ENCODE measurements around the gene NLRP1.

The NLRP1 gene

DNA sequence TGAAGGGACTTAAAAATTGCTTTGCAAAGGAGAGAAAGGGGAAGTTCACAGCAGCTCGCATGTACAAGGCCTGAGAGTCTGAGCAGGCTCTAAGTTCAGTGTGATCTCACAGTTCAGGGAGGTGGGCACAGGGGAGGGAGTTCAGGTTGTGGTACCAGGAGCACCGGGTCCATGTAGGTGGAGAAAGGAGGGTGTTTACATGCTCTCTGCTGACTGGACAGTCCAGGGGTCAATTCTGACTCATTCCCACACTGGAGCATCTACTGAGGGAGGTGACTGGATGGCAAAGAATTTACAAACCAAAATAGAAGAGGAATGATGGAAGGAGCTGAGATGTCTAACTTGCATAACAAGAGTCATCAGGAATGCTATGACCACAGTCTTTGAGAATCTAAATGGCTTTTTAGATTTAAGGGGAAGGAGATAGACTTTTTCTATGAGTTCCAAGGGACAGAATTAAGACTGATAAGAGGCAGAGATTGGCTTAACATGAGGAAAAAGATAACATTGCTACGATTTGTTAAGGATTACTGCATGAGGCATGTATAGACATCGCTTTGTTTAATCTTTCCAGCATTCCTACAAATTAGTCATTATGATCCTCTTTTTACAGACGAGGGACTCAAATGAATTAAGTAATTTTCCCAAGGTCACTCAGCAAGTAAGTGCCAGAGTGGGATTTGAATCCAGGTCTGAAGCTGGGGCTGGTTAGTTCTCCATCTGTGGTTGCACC is 68.1 kb downstream of the NLRP1 start:
- DNase-seq (ENCODE audit: low read depth), result no peak

DNA sequence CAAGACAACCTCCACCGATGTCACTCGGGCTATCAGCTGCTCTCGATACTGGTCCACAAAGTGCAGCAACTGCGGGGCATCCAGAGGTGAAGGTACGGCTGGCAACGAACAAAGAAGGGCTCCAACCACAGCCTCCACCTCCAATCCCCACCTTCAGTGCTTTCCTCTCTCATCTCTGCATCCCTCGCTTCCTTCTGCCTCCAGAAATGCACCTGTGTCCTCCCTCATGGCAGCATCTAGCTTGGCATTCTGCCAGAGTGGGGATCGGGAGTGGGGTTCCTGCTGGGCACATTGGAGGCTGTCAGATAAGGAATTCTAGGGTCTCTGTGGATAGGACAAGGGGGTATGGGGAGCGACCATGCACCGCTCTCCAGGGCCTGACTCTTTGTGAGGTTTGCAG is 69.3 kb downstream of the NLRP1 start:
- no peak for DNase-seq (ENCODE audit: low read depth)

DNA sequence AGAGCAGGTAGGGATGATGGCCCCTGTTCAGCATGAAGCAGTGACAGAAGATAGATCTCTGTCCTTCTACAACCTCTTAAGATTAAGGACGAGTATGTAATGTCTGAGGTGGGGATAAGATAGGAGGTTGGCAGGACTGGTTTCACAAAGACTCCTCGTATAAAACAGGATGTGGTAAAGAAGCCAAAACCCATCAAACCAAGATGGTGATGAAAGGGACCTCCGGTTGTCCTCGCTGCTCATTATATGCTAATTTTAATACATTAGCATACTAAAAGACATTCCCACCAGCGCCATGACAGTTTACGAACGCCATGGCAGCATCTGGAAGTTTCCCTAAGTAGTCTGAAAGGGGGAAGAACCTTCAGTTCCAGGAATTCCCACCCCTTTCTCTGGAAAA is 70.7 kb downstream of the NLRP1 start:
- DNase-seq (ENCODE audit: low read depth), result no peak

DNA sequence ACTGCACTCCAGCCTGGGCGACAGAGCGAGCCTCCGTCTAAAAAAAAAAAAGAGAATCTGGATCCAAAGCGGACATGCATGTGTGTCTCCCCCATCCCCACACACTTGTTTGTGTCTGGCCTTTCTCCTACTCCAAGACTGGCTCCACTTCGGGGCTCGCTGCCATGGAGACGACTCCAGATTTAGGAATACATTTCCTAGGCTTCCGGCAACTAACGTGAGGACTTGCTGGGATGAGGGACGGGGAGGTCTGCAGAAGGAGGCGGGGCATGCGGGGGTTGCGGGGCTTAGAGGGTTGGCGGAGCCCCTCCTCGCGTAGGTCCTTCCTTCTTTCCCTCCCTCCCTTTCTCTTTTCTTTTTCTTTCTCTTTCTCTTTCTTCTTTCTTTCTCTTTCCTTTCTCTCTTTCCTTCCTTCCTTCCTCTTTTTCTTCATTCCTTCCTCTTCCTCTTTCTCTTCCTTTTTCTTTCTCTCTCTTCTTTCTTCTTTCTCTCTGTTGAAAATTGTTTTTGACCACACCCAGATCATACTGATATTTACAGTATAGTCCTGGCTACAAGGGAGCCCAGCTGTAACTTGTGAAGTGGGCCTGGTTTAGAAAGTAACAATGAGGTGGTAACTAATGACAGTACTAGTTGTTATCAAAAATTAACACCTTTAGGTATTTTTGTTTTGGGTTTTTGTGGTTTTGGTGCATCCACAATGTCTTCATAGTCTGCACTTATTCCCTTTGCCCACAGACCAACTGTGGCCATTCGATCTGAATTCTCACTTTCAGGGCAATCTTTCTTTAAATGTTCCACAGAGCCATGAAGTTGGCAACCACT is 72.7 kb downstream of the NLRP1 start:
- DNase-seq (ENCODE audit: low read depth), result no peak

DNA sequence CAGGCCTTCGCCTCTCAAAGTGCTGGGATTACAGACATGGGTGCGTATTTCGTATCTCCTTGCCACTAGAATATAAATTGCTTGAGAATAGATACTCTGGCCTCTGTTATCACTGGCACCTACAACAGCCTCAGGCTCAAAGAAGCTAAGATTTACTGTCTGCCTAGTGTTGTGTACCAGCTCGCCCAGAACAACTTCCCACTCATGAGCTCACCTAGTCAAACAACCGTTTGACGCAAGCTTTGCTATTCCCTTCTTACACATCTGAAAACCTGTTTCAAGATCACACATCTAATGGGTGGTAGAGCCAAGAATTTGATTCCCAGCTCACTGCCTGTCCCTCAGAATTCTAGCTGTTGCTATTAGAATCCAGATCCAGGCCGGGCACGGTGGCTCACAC is 73.5 kb downstream of the NLRP1 start:
- DNase-seq (ENCODE audit: low read depth), result no peak

DNA sequence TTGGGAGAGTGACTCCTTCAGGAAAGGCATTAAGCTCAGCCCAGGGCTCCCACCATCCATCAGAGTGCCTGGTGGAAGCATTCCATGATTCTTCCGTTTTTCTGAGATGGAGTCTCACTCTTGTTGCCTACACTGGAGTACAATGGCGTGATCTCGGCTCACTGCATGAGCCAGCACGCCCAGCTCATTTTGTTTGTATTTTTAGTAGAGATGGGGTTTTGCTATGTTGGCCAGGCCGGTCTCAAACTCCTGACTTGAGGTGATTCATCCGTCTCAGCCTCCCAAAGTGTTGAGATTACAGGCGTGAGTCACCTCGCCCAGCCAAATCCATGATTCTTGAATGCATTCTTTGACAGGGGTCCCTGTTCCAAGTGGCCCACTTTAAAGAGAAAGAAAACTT is 74.8 kb downstream of the NLRP1 start:
- DNase-seq (ENCODE audit: low read depth), result no peak

DNA sequence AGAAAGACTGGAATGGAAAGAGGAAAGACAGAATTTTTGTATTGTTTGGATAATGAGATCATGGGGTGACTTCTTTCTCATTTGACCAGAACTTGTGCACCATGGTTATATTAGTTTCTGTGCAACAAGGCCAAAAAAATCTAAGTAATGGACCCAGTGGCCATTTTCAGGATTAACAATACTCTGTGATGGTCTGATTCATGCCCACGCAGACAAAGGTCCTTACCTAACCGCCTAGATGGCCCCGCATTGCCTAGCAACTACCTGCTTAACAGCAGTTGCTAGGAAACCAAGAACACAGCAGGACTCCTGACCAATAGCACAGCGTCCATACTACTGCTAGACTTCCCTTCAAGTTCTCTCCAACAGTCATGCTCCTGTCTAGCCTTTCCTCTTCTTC is 75.5 kb downstream of the NLRP1 start:
- DNase-seq (ENCODE audit: low read depth), result no peak

DNA sequence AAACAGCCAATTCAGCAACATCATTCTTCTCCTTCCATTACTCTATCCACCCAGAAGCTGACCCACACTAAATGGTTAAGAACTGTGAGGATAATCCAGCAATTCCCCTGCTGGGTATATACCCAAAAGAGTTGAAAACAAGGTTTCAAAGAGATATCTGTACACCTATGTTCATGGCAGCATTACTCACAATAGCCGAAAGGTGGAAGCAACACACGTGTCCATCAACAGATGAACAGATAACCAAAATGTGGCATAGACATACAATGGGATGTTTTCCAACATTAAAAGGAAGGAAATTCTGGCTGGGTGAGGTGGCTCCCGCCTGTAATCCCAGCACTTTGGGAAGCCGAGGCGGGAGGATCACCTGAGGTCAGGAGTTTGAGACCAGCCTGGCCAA is 78.0 kb downstream of the NLRP1 start:
- DNase-seq (ENCODE audit: low read depth), result no peak

DNA sequence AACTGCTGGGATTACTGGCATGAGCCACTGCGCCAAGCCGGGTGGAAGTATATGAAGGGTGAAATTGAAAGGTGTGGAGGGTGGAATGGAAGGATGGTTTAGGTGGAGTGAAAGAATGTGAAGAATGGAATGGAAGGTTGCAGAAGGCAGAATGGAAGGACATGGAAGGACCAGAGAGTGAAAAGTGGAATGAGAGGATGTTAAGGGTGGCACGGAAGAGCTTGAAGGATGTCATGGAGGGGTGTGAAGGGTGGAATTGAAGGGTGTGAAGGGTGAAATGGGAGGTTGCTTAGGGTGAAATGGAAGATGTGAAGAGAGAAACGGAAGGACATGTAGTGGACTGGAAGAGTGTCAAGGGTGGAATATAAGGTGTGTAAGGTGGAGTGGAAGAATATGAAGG is 81.8 kb downstream of the NLRP1 start:
- no peak for DNase-seq (ENCODE audit: low read depth)

DNA sequence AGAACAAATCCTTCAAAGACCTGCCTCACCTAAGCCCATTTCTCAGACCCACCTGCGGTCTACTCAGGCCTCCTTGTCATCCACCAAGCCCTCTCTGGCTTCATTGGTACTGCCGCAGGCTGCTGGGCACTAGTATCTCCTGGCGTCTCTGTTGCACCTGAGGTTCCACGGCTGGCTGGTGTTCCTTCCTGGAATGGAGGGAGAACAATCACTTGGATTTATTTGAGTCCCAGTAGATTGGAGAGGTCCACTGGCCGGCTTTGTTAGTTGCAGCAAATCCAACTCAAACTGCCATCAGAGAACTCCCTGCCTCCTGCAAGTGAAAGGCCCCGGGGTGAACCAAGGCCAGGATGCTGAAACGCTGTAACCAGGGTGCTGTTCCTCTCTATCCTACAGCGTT is 82.6 kb downstream of the NLRP1 start:
- DNase-seq (ENCODE audit: low read depth), result no peak

DNA sequence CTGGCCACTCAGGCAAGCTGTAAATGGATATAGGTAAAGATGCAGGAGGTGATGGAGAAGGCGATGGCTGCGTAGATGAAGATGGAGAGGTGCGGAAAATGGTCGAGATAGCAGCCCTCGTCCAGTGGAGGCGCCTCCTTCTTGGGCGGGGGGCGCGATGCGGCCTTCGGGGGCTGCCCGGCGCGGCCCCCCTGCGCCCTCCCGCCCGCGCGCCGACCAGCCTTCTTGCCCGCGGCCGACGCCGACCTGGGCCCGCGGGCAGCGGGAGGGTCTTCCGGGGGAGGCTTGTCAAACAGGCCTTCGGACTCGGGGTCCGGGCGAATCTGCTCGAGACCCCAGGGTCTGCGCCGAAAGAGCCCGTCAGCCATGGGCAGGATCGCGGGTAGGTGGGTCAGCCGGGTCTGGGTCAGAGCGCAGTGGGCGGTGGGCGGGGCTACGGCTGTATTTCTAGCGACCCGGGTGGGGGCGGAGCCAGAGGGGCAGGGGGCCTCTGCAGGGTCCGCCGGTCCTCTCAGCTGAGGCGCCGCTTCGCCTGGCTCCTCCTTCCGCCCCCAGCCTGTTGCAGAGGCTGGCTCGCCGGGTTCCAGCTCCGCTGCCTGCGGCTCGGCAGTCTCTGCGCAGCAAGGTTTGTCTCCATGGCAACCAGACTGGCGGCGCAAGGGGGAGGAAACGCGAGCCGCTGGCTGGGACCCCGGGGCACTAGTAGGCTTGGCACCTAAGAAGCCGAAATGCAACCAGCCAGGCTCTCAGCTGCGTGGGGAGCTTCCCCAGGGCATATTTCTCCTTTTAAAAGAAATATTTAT is 83.5 kb downstream of the NLRP1 start:
- peak; percentile 60 for DNase-seq (ENCODE audit: low read depth)

DNA sequence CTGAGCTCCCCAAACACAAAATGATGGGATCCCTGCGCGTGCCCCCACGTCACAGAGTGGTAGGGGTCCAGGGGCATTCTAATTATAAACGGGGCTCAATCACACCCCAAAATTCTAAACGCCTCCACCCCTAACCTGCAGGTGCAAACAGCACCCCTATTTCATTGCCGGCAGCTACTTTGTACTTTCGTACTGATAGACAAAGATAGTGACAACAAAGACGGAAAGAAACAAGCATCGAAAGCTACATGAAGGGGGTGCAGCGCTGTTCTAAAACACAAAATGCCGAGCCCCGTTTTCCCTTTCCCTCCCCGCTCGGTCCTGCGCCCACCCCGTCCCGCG is 84.1 kb downstream of the NLRP1 start:
- DNase-seq (ENCODE audit: low read depth), result no peak

DNA sequence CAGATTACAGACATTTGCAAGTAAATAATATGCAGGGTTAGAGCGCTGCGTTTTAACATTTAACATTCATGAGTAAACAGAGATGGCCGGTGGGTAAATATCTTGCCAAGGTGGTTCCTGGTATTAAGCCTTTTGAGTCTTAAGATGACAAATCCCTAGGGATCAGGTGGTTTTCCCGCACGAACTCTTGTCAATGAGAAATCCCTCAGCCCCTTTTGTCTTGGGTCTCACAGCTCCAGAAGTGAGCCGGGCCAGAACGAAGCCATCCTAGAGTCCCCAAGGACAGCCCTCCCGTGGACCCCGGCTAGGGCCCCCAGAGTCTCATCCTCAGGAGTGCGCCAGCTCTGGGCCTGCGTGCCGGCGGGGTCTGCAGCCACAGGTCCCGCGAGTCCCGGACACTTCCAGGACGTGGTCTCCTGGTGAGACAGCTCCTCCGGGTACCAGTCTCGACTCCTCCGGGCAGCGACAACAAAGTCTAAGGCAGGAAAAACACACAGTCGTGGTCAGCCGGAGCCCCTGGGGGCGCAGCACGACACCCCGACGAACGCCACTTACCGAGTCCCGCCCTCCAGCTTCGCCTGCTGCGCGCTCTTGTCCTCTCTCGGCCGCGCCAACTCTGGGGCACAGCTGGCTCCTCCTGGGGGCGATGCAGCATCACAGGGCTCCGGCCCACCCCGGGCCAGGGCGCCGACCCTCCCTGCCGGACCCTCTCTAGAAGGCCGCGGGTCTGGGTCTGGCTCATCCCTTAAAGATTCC is 84.7 kb downstream of the NLRP1 start:
- no peak for DNase-seq (ENCODE audit: low read depth)

DNA sequence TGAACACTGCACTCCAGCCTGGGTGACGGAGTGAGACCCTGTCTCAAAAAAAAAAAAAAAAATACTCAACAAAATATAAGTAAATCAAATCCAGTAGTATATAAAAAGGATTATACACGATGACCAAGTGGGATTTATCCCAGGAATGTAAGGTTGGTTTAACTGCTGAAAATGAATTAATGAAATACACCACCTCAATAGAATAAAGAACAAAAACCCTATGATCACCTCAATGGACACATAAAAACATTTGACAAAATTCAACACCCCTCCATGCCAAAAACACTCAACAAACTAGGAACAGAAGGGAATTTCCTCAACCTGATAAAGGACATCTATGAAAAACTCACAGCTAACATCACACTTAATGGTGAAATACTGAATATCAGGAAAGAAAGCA is 91.3 kb downstream of the NLRP1 start:
- DNase-seq (ENCODE audit: low read depth), result no peak

DNA sequence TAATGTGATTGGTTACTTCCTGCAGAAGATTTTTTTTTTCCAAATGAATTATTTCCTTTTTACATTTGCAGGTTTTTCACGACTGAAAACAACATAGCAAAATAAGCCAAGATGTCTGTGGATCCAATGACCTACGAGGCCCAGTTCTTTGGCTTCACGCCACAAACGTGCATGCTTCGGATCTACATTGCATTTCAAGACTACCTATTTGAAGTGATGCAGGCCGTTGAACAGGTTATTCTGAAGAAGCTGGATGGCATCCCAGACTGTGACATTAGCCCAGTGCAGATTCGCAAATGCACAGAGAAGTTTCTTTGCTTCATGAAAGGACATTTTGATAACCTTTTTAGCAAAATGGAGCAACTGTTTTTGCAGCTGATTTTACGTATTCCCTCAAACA is 95.6 kb downstream of the NLRP1 start:
- no peak for DNase-seq (ENCODE audit: low read depth)

DNA sequence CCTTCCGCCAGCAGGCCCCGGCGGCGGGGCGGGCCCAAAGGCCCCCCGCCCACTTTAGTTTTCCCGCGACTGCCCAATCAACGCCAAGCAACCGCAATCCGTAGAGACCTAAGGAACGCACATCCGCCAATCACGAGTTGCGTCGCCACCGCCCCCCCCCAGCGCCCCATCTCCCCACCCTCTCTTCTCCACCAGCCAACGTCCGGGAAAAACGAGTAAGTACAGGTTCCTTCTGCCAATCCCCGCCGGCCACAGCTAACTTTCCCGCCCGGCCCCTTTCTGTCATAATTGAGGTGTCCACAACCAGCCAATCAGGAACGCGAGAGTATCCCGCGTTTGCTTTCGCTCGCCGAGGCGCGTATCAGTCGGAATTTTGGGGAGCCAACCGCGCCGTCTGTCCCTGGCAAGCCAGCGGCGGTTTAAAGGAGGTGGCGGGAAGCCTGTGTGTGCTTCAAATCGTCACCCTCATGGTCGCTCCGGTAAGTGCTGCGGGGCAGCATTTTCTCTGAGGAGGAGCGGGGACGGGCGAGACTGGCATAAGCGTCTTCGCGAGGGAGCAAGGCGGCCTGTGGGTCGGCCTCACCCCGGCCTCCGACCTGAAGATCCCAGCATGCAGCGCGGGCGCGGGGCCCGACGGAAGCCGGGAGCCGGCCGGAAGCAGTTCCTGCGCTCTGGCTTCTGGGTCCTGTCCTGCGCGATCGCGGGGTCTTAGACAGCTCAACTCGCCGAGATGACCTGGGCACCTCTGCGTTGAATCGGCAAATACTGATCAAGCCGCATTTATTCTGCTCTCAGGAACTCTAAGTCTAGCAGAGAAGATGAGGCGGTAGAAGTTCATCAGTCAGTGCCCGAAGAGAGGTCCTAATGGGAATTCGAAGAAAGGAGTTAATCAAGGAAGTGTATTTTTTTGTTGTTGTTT is 97.8 kb downstream of the NLRP1 start, which contains the start of gene MIS12:
TSS of gene MIS12 (plus strand) at position 361 of the 919 bp plus-strand sequence. CDS start 2,297 bp downstream, outside the sequence.
- DNase-seq (ENCODE audit: low read depth), result peak; percentile 91

DNA sequence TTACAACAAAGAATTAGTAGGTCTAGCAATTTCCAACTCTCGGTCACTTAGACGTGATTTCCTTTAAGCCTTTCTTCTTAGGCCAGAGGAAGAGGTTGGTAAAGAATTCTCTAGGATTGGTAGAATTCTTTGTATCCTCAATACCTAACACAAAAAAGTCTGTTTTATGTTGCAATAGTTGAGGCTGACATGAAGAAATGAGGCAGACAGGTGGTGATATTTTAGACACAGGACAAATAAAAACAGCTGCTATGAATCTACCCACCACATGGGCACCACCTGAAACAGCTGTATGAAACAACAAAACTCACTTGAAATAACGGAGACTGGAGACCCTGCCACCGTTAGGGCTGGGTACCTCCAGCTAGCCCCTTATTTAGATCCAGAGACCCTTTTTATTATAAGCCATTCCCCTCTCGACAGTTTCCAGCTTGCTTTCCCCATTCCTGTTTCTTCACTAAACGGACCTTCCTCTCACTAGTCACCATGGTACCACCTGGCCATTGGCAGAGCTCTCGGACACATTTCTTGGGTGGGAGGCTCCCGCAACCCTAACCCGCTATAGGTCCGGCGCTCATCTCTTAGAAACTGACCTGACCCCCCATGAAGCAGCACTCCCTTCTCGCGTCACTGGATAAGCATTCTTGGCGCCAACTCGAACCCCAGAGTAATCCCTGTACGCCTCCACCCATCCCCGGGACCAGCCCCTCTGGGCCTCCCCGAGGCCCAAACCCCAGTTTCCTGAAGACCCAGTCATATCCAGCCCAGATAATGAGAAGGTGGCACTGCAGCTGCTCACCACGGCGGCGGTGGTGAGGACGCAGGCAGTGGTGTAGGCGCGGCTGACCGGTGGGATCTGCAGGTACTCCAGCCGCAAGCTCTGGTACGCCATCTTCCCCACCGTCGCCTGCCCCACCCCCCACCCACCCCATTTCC is 98.8 kb downstream of the NLRP1 start, which contains the start of gene DERL2:
TSS of gene DERL2 (minus strand) at position 909 of the 936 bp plus-strand sequence. CDS start at position 892, 17 bp downstream.
- no peak for DNase-seq (ENCODE audit: low read depth)

DNA sequence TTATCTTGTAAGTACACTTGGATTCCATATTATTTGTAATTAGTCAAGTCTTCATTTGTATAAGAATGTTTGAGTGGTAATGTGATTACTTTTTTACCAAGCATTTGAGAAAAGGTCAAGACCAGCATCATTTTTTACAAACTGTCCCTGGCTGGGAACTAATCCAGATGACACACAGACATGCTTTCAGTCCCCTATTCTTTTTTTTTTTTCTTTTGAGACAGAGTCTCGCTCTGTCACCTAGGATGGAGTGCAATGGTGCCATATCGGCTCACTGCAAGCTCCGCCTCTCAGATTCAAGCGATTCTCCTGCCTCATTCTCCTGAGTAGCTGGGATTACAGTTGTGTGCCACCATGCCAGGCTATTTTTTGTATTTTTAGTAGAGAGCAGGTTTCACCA is 102.9 kb downstream of the NLRP1 start:
- DNase-seq (ENCODE audit: low read depth), result no peak

DNA sequence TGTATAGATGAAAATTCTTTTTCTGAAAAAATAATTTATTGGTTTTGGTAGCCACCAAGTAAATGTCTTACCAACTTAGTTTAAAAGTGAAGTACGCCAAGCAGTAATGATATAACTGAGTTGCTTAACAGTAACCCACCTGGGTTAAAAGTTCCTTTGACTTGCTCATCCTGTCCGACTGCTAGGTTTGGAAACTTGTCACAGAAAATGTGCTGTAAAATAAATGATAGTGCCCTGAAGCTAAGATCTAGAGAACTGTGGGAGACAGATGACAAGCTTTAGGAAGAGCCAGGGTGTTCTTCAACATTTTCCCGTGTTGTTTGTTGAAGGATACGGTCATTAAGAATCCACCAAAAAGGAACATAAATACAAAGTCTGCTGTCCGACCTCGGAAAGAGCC is 103.3 kb downstream of the NLRP1 start:
- DNase-seq (ENCODE audit: low read depth), result no peak

DNA sequence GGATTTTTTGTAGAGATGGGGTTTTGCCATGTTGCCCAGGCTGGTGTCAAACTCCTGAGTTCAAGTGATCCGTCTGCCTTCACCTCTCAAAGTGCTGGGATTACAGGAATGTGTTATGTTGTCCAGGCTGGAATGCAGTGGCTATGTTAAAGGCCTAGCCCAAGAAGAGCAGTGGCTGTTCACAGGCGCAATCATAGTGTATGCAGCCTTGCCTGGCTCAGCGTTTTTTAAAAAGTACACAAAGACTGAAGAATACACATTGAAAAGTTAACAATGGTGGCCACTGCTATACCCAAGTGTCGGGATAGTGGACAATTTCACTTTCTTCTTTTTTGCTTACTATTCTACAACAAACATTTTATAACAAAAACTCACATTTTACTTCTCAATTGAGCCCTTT is 105.3 kb downstream of the NLRP1 start:
- DNase-seq (ENCODE audit: low read depth), result no peak
